Stimulated activated CD8-positive, alpha-beta memory T cell treated with anti-CD3 and anti-CD28 coated beads, Interleukin-7, amount 100 ng/mL, for 48 hours (primary cell): ENCODE measurements around the gene SLC2A13.

Source experiments
- DNase-seq, 2 donors: peaks; one replicate each; pipeline ENCODE4 v3.0.0-alpha.2; 2020; ENCODE audit warnings: low read depth in 1 of 2; ENCODE audit errors: extremely low read depth in 1 of 2

The SLC2A13 gene

GRCh38 chr12:40002178-40003169 is 103.4 kb downstream of the SLC2A13 start:
- no peak for DNase-seq

- DNase-seq, result no peak
These were observed 104.5 kb downstream of the SLC2A13 start for GRCh38 chr12:40001406-40001805.

- no peak for DNase-seq
These were observed 105.0 kb downstream of the SLC2A13 start for GRCh38 chr12:40000884-40001283.

- DNase-seq, result no peak
These were observed 112.6 kb downstream of the SLC2A13 start for GRCh38 chr12:39993268-39993667.

- peak in 1 of 2 donors; percentile 17 for DNase-seq
These were observed 115.5 kb downstream of the SLC2A13 start for GRCh38 chr12:39990122-39991101.

GRCh38 chr12:39989501-39989900 is 116.4 kb downstream of the SLC2A13 start:
- no peak for DNase-seq

GRCh38 chr12:39988574-39988973 is 117.3 kb downstream of the SLC2A13 start:
- DNase-seq, result no peak

GRCh38 chr12:39986674-39987073 is 119.2 kb downstream of the SLC2A13 start:
- no peak for DNase-seq

- DNase-seq, result no peak
These were observed 121.2 kb downstream of the SLC2A13 start for GRCh38 chr12:39984670-39985069.

- no peak for DNase-seq
These were observed 130.4 kb downstream of the SLC2A13 start for GRCh38 chr12:39975374-39975918.

GRCh38 chr12:39972119-39972518 is 133.8 kb downstream of the SLC2A13 start:
- no peak for DNase-seq

GRCh38 chr12:39971348-39971747 is 134.5 kb downstream of the SLC2A13 start:
- DNase-seq, result no peak

GRCh38 chr12:39966721-39967120 is 139.2 kb downstream of the SLC2A13 start:
- DNase-seq, result no peak

GRCh38 chr12:39966256-39966655 is 139.6 kb downstream of the SLC2A13 start:
- DNase-seq, result no peak

GRCh38 chr12:39959467-39959866 is 146.4 kb downstream of the SLC2A13 start:
- no peak for DNase-seq

- no peak for DNase-seq
These were observed 146.8 kb downstream of the SLC2A13 start for GRCh38 chr12:39959031-39959430.

- DNase-seq, result no peak
These were observed 147.5 kb downstream of the SLC2A13 start for GRCh38 chr12:39958377-39958776.

- no peak for DNase-seq
These were observed 149.2 kb downstream of the SLC2A13 start for GRCh38 chr12:39956725-39957124.

GRCh38 chr12:39946361-39947280 is 159.3 kb downstream of the SLC2A13 start:
- DNase-seq, result no peak

GRCh38 chr12:39937119-39937518 is 168.8 kb downstream of the SLC2A13 start:
- DNase-seq, result no peak
